Stimulated activated CD4-positive, alpha-beta T cell treated with anti-CD3 and anti-CD28 coated beads, Interleukin-15, amount 100 ng/mL, for 1 hour (primary cell): ENCODE data around the gene POLD3.
"Not testable (repeated sequence)": the region's sequence is repeated elsewhere in the genome, so short reads cannot be mapped to it uniquely, and the experiment has no call there.

ENCODE experiments used
- DNase-seq, 2 donors: peaks; one replicate each; pipeline ENCODE4 v3.0.0-alpha.2; 2020; ENCODE audit warnings: low read depth in 1 of 2, low spot score in 1 of 2

Gene POLD3

DNA sequence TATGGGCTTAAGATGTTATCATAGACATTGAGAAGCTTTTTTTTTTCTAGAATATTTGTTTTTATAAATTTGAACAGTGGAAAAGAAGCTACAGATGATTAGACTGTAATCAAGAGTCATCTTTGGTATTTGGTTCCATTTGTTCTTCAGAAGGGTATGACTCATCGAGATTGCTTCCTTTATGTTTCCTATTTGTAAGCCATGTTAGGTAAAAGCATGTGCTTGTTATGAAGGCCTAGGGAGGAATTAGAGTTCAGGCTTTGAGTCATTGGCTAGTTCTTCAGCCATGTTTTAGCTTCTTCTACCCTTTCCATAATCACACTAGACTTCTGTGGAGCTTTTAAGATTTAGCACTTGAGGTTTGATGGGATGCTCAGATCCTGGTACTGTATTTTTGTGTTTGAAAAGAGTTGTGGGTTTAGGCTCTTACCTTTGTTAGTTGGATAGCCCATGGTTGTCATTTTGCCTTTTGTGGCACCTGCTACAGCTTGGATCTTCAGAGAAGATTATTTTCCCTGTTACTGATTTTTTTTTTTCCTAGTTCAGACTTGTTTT lies 44.3 kb downstream of the POLD3 start:
- no peak for DNase-seq

DNA sequence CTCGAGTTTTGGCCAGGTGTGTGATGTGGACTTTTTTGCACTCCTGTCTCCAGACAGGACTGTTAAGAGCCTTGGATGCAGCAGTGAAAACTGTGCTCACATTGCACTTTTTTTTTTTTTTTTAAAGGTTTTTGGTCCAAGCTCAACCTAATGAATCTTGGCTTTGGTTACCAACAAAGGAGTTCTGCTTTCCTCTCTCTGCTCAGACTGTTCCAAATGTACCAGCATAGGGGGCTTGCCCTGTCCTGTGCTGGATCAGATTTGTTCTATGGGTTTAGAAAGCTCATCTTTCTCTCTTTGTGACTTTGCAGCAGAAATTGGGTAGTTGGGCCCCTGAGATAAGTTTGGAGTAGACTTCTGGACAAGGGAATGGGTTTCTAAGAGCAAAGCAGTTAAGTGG lies 45.3 kb downstream of the POLD3 start:
- no peak for DNase-seq

DNA sequence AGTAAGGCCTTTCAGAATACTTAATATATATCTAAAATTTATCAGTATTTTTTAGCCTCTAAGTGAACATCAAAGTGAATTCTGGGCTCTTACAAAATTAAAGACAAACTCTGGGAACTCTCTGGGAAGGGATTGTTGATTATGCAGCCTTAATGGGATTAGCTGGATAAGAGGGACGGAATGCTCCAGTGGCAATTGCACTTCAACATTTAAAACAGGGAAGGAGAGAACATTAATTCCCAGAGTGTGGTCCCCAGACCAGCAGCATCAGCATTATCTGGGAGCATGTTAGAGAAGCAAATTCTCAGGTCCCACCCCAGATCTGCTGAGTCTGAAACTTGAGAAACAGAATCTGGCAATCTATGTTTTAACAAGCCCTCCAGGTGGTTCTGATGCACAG lies 46.5 kb downstream of the POLD3 start:
- DNase-seq: no peak

DNA sequence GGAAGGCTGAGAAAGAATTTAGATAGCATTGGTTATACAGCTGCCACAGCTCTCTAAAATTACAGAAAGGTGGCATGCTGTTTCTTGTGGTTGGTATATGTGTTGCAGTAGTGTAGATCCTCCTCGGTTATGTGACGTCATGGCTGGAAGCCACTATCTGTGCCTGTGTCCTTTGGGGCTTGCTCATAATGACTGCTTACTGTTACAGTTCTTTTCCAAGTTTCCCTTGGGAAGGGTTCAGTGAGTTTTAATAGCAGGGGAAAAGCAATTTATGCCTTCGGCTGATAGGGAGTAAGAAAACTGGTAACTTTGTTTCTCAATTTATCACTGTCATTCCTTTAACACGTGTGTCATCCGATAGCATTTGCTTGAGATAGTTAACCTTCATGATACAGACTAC lies 47.2 kb downstream of the POLD3 start:
- DNase-seq: no peak

DNA sequence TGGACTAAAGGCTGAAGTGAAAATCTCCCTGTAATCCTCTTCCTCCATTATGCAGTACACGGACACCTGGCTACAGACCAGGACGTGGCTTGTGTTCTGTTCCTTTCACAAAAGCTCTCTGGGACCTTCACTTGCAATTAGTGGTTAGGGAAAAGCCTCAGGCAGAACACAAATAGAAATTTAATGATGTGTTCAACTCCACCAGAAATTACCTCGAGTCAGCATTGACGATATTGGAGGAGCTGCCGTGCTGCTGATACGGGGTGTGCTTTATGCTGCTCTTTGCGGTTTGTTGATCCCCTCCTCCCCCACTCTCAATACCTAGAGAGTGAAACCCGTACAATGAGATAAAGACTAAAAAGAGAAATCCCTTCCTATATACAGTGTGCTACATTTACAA lies 48.9 kb downstream of the POLD3 start:
- no peak for DNase-seq

DNA sequence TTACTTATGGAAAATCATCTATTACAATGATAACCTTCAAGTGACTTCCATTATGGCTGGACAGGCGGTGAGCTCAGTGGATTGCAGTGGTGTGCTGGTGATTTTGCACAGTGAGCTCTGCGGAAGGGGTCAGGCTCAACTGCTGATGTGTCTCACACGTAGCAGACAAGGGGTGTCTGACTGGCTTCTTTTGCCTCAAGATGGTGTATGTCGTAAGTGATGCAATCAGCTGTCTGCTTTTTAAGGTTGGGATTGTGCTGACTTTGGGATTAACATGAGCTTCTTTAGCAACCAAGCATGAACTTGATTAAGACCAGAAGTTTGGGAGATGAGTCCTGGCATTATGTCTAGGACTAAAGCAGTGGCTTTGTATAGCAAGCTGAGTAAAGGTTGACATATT lies 49.5 kb downstream of the POLD3 start:
- DNase-seq: no peak

DNA sequence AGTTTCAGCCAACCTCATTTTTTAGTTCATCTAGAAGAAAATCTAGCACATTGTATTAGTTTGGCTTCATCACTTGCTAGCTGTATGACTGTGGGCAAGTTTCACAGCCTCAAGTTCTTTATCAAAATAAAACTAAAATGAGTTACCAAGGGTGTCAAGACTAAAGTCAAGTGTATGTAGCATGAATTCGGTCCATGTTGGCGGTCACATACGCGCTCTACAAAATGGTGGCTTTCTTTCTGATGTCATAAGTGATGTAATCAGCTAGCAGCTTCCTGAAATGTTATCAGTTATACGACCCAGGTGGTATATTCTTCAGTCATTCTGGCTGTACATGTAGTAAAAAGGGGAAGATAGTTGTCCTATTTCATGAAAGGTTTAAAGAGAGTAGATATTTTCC lies 50.5 kb downstream of the POLD3 start:
- no peak for DNase-seq

DNA sequence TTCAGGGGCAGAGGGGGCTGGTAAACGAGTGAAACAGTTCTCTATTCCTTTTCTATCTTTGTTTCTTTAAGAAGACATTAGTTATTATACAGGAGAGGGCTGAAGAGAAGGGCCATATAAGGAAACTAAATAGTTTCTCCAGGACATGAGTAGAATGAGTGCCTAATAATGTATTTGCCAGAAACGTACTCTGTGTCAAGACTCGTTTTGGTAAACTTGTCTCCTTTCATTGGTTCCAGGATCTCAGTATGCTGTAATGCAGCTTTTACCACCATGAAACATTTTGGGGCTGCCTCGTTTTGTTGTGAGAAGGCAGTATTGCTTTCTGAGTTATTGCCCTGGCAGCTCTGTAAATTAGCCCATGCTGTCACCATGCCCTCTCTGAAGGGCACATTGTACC lies 51.7 kb downstream of the POLD3 start:
- DNase-seq: no peak

DNA sequence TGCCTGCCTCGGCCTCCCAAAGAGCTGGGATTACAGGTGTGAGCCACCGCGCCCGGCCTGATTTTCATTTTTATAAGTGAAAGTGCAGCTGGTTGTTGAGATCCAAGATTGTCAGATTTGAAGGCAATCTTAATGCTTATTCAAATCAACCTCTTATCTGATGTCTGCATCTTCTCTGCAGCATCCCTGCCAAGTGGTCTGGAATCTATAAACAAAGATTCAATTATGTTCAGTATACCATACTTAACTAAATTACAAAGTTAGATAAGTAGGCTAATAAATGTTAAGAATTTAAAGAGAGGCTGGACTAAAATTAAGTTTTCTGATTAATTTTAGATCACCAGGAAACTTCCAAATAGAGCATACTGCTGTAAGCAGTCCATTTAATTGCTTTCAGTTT lies 53.8 kb downstream of the POLD3 start:
- no peak for DNase-seq

DNA sequence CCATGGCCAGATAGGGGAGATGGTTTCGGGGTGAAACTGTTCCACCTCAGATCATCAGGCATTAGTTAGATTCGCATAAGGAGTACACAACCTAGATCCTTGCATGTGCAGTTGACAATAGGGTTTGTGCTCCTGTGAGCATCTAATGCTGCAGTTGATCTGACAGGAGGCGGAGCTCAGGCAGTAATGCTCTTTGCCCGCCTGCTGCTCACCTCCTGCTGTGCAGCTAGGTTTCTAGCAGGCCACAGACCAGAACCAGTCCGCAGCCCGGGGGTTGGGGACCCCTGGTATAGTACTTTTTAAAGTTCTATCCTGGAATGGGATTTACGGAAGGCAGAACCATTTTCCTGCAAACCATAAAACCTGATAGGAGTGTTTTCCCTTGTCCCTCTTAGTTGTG lies 54.6 kb downstream of the POLD3 start:
- DNase-seq: no peak

DNA sequence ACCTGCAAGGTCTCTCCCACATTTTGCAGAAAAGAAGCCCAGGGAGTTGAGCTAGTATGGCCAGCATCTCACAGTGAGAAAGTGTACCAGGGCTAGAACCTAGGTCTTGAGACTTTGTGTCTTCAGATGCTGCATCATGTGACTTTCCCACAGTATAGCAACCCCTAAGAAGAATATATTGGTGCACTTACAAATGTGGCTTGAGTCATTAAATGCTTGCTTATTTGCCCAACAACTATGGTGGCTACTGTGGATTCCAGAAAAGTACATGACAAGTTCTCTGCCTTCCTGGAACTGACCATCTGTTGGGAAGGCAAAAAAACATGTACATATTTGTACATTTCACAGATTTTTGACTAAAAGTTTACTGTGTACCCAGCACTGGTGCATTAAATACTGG lies 55.0 kb downstream of the POLD3 start:
- no peak for DNase-seq

DNA sequence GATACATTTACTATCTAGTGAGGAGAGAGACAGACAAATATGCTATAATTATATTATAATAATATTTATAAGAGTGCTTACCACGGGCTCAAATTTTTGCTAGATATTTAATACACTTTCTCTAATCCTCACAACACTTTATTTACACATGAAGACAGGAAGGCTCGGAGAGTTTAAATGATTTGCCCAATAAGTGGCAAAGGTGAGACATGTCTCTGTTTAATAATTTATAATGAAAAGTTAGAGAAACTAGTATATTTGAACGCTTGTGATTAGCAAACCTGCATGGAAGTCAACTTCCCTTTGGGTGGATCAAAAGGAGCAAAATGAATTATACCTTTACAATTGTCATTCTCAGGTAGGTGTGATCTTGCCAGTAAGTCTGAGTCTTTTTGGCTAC lies 55.4 kb downstream of the POLD3 start:
- no peak for DNase-seq

DNA sequence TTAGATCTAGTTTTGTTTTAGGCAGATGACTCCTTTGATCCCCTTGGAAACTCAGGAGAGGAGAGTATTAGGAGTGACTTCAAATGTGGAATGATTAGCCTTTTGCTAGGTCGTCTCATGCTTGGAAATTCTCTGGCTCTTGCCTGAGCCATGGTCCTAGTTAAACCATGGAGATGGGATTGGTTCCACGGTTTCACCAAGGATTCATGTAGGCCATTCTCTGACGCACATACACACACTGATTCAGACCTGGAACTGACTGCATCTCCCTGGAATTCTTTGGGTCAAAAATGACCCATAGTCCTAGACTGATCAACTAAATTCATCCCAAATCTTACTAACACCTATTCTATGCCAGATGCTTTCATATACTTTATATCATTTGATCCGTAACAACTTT lies 56.5 kb downstream of the POLD3 start:
- DNase-seq: no peak

DNA sequence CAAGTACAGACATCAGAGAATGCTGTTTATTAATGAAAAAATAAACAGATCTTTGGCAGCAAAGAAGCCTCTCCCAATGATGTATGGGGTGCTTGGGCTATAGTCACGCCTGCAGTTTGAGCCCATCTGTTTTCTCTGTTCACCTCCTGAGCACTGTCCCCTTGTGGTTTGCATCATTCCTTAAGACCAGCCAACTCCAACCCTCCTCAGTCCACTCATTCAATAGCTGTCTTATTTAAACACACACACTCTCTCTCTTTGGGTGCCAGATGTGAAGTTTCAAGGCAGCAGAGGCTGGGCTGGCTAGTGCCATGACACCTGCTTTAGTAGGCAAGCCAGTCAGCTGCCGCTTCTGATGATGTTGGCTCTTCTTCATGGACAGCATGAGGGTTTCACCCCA lies 58.1 kb downstream of the POLD3 start:
- no peak for DNase-seq

DNA sequence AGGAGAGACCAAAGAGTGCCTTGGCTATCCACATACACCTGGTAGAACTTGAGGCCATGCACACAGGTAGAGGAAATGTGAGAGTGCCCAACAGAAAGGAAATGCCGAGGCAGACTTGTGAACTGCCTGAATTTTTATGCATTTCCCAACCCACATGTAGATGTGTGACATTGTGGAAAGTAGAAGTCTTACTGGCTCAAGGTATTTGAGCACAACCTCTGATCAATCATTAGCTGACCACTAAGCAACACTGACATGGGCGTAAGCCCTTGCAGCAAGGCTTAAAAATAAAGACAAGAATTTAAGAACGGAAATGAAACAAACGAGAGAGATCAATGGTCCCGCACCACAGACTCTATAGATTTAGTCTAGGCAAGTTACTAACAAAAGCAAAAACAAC lies 62.6 kb downstream of the POLD3 start:
- no peak for DNase-seq

DNA sequence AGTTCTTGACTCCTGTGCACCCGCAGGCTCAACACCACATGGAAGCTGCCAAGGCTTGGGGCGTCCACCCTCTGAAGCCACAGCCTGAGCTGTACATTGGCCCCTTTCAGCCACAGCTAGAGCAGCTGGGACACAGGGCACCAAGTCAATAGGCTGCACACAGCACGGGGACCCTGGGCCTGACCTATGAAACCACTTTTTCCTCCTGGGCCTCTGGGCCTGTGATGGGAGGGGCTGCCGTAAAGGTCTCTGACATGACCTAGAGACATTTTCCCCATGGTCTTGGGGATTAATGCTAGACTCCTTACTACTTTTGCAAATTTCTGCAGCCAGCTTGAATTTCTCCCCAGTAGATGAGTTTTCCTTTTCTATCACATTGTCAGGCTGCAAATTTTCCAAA lies 66.7 kb downstream of the POLD3 start:
- not testable (repeated sequence) for DNase-seq

DNA sequence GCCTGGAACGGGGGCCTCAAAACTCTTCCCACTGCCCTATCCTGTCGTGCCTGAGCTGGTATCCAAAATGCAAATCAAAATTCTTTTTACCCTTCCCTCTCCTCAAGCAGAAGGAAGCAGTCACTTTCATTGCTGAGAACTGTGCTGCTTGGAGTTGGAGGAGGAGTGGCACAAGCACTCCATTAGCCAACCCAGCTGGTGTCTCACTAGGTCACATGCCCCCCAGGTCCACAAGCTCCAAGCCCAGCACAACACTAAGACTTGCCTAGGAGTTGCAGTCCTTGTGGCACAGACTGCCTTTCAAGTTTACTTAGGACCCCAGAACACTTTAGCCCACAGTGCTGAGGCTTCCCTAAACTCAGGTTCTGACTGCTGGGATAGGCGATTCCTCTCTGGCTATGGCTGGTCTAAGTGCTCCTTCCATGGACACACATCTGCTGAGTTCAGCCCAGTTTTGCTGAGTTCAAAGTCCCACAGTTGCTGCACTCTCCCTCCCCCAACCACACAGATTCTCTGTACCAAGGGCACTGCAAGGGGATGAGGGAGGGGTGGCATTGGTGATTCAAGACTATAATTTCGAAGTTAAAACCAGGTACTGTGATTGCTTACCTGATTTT lies 70.2 kb downstream of the POLD3 start:
- DNase-seq: no peak

DNA sequence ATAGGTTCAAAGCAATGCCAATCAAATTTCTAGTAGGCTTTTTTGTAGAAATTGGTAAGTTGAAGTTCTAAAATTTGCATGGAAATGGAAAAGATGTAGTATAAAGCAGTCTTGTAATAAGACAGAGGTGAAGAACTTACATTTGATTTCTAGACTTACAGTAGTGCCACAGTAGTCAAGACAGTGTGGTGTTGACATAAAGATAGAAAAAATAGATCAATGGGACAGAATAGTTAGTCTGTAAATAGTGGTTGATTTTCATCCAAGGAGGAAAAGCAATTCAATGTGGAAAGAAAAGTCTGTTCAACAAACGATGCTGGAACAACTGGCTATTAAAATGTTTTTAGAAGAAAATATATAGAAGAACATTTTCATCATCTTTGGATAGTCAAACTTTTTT lies 70.9 kb downstream of the POLD3 start:
- DNase-seq: no peak

DNA sequence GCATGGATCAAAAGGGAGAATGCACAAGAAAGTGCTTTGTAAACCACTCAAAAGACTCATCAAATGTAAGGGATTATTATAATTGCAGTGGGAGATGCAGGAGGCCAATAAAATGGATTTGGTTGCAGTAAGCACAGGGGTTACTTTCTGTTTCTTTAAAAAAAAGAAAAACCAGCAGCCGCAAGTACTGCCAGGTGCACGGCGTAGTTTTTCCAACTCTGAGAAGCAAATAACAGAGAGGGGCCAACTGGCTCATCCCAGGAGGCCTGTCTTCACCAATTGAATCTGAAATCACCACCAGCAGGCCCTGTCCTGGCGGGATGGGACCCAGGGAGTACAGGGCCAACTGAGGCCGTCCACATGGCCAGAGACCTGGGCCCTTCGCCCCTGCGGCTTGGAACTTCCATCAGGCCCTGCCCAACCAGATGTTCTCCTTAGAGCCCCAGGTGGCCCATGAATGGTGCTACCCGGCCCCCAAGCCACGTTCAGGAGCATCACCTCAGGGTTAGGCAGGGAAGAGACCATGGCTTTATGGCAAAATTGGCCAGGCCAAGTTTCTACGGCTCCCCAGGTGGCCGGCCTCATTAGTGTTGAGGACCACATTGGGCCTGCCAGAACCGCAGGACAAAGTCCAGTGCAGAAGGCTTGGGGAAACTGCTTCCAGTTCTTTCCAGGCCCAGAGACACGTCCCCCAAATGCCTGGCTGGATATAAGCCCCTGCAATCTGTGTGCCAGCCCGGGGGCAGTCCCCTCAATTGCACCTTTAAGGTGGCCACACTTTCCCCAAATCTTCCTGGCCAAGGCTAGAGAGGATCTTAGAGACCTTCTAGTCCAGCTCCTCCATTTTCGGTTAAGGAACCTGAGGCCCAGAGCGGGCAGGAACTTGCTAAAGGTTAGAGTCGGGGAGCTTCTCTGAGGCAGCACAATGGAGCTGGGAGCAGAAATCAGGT lies 77.1 kb downstream of the POLD3 start:
- DNase-seq: no peak

DNA sequence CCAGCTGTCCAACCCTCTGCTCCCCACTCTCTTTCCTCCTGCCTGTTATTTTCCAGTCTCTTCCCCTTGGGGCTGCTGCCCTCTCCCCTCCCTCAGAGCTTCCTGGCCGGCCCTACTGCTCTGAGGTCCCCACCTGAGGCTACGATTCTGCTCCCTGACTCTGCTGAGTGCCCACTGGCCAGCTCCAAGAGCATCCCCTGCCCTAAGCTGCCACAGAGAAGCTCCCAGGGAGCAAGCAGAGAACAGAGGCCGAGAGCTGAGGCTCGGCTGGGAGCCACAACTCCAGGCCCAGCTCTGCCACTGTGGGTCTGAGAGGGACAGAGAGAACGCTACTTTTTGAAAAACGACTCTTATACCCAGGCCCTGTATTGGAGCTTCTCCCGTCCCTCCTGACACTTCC lies 77.8 kb downstream of the POLD3 start:
- no peak for DNase-seq

DNA sequence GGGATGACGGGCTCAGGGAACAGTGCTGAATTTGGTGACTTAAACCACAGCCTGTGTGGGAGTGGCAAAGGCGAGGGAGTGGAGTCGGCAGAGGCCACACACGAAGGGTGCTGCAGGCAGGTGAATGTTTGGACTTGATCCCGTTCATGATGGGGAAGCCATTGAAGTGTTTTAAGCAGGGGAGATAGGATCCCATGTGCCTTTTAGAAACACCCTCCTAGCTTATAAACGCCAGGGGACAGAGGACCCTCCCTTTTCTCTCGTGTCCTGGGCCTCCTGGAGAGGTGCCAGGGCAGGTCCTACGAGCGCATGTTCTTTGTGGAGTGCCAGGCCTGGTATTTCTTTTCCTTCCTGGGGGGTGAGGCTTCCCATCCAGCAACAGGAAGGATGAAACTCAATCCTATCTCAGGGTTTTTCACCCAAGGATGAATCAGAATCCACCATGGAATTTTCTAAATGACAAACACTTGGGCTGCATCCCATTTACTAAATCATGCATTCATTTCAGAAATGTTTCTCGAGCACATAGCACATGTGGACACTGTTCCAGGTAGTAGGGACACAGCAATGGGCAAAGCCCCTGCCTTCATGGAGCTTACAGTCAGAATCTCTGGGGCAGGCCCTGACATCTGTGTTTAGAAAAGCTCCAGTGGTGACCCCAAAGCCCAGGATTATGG lies 79.3 kb downstream of the POLD3 start:
- no peak for DNase-seq
